ENCODE measurements around the gene MEI1.

Gene MEI1

DNA sequence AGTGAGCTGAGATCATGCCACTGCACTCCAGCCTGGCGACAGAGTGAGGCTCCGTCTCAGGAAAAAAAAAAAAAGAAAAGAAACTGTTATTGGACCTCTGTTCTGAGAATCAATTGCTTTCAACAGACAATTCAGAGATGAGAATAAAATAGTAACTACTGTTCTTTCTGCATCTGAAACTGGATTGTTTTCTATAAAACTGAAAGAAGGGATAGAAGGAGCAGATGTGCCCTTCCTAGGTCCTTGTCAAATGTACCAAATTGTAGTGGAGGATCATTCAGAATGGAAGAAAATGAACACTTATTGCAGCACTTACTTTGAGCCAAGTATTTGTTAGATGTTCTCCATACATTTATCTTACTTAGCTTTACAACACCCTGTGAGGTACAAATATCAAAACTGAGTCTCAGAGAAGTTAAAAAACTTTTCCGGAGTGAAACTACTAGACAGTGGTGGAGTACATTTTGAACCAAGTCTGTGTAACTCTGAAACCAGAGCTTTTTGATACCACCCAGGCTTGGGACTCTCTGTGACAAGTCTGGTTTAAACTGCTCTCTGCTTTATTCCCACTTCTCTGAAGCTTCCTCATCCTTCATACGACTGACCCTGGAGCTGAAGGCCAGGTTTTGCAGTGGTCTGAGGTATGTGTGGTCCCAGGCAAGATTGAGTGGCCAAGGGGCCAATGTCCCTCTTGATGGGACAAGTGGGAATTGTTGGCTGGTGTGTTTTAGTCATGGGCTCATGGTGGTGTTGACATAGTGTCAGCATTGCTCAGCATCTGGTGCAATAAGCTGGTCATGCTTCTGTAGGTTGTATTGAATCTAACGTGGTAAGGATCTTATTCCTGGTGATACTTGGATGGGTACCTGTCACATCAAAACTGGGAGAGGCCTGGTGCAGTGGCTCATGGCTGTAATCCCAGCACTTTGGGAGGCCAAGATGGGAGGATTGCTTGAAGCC, 53.0 kb downstream of the MEI1 start:
- no peak for DNase-seq

DNA sequence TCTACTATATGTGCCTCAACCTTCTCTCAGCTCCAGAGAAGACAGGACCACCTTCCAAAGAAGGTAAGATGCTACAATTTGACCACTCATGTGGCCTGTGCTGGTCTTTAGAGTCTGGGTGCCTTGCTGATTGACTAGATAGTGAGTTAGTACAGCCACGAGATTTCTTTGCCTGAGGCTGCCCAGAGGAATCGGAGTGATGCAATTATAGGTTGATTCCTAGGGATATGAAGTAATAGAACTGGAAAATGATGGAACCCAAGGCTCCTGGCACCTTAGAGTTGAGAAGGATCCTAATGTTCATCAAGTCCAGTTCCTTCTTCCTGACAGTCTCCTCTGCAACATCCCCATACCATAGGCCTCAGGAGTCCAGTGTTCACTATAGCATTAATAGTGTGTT, 54.7 kb downstream of the MEI1 start:
- DNase-seq, result no peak

DNA sequence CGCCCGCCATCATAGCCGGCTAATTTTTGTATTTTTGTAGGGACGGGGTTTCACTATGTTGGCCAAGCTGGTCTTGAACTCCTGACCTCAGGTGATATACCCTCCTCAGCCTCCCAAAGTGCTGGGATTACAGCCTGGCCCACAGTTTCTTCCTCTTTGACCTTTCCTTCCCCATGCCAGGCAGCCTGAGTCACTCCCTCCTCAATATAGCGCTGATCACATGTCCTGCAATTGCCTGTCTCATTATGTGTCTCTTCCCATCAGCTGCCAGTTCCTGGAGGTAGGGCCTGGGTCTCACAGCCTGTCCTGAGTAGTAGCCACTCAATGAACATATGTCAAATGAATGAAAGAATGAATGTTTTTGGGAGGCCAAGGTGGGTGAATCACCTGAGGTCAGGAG, 58.2 kb downstream of the MEI1 start:
- DNase-seq, result no peak

DNA sequence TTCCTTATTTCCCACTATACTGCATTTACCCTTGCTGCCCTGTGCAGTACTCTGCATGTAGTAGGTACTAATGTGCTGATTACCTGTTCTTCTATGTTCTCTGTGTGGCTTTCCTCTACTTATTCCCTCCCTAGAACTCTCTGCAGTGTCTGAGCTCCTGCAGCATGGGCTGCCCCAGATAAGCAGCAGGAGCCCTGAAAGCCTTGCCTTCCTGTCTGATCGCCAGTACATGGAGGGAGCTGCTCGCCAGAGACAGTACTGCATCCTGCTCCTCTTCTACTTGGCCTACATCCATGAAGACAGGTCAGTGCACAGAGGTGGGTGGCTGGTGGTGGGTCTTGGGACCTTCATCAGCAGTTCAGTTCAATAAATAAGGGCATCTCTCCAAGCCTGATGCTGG, 58.9 kb downstream of the MEI1 start:
- DNase-seq, result no peak

DNA sequence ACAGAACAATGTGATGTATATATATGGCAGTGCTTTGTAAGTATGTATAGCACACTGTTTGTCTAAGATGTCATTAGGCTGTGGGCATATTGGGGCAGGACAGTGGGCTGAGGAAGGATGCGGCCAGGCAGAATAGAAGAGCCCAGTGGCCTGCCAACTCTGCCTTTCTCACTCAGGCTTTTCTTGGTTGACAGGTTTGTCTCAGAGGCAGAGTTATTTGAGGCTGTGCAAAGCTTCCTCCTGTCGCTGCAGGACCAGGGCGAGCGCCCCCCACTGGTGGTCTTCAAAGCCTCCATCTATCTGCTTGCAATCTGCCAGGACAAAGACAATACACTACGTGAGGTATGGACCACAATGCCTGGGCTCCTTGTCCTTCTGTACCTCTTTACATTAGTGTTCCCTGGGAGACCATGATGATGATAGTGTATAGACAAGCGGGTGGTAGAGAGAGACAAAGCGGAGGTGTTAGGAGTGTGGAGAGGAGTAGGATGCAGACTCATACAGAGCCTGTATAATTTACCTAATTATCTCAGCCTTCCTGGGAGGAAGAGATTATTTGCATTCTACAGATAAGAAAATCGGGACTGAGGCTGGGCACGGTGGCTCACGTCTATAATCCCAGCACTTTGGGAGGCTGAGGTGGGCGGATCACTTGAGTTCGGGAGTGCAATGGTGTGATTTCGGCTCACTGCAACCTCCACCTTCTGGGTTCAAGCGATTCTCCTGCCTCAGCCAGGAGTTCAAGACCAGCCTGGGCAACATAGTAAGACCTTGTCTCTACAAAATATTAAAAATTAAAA, 63.9 kb downstream of the MEI1 start:
- DNase-seq, result peak; percentile 28 to 45

DNA sequence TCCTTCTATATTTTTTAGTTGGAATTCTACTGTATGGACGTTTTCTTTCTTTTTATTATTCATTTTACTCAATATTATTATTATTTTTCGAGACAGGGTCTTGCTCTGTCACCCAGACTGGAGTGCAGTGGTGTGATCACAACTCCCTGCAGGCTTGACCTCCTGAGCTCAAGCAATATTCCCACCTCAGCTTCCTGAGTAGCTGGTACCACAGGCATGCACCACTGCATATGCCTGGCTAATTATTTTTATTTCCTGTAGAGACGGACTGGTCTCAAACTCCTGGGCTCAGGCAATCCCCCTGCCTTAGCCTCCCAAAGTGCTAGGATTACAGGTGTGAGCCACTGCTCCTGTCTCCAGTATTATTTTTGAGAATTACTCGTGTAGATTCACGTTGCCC, 67.2 kb downstream of the MEI1 start:
- DNase-seq, result no peak

DNA sequence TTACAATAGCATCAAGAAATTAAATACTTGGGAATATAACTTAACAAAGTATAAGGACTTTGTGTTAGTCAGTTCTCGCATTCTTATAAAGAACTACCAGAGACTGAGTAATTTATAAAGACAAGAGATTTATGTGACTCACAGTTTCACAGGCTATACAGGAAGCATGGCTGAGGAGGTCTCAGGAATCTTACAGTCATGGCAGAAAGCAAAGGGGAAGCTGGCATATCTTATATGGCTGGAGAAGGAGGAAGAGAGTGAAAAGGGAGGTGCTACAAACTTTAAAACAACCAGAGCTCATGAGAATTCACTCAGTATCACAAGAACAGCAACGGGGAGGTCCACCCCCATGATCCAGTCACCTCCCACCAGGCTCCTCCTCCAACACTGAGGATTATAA, 69.1 kb downstream of the MEI1 start:
- DNase-seq, result peak; percentile 52

DNA sequence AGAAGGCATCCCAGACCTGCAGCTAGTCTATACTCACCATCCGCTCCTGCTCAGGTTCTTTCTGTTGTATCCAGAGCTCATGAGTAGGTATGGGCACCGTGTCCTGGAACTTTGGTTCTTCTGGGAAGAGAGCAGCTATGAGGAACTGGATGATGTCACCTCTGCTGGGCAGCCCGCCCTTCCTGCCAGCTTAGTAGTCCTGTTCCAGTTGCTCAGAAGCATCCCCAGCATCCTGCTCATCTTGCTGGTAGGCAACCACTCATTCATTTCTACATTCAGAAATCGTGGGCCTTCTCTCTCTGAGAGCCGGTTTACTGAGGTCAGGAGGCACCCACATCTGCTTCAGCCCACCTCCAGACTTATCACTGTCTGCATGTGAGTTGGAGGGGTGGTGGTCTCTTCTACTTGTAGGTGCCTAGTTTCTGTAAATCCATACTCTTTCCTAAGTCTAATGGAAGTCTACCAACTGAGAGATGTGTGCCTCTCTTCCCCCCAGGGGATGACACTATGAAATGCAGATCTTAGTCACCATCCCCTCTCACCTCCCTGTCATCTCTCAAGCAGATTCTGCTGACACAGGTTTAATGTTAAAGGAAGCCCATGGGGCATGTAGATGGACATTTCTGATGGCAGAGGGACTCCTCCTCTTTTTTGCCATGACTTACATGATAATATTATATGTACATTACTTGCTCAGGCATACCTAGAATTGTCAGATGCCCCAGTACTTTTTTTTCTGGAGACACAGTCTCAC, 71.6 kb downstream of the MEI1 start:
- no peak for DNase-seq

DNA sequence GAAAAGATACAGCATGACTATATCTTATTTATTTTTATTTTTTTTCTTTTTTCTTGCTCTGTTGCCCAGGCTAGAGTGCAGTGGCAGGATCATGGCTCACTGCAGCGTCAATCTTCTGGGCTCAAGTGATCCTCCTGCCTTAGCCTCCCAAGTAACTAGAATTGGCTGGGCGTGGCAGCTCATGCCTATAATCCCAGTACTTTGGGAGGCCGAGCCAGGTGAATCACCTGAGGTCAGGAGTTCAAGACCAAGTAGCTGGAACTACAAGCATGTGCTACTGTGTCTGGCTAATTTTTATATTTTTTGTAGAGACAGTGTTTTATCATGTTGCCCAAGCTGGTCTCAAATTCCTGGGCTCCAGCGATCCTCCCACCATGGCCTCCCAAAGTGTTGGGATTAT, 72.9 kb downstream of the MEI1 start:
- DNase-seq, result no peak

DNA sequence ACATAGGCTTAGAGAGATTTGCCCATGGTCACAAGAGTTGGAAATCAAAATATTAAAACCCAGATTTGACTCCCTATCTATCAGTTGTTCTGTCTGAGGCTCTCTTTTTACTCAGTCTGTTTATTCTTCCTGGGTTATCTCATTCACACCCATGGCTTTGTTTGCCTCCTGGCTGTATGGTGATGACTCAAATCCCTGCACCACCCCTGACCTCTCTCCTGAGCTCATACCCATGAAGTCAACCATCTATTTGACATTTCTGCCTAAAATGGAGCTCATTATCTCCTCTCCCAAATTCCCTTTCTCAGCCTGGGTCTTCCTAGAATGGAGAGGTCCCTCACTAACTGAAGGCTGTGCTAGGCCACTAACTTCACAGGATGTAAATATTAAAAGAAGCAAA, 73.3 kb downstream of the MEI1 start:
- DNase-seq, result no peak

DNA sequence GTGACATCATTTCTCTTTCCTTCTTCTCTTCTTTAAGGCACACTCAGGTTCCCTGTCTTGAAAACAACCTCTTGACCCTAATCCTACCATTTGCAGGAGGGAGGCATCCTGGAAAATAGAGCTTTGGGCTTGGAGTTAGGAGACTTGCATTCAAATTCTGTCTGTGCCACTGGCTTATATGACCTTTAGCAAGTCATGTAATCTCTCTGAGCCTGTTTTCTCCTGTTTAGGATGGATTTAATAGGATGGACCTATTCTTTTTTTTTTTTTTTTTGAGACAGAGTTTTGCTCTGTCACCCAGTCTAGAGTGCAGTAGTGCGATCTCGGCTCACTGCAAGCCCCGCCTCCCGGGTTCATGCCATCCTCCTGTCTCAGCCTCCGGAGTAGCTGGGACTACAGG, 76.0 kb downstream of the MEI1 start:
- DNase-seq, result no peak

DNA sequence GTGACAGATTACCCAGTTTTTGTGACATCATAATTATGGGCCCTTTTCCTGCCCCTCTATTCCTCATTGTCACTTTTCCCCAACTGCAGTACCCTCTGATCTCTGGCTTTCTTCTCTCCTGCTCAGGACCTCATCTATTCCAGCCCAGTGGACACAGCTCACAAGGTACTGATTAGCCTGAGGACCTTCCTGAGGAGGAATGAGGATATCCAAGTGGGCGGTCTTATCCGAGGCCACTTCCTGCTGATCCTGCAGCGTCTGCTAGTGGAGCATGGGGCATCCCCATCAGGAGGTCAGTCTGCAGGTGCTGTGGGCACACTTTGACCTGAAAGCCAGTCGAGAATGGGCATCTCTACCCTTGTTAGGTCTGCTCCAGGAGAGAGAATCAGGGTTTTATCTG, 76.7 kb downstream of the MEI1 start:
- DNase-seq, result no peak

DNA sequence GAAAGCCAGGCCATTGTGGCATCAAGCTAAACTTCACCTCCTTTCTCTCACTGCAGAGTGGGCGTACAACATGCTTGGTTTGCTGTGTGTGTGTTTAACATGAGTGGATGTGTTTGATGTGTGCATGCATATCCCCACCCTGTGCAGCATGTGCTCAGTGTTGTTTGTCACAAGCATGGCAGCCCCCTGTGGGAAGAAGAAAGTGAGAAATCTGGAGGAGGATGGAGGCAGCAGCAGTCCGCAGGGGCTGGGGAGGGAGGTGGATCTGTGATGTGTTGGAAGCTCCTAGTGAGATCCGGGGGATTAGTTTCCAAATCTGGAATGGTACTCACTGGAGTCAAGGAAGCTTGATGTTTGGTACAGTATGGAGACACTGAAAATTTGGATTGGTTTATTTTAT, 77.1 kb downstream of the MEI1 start:
- no peak for DNase-seq

DNA sequence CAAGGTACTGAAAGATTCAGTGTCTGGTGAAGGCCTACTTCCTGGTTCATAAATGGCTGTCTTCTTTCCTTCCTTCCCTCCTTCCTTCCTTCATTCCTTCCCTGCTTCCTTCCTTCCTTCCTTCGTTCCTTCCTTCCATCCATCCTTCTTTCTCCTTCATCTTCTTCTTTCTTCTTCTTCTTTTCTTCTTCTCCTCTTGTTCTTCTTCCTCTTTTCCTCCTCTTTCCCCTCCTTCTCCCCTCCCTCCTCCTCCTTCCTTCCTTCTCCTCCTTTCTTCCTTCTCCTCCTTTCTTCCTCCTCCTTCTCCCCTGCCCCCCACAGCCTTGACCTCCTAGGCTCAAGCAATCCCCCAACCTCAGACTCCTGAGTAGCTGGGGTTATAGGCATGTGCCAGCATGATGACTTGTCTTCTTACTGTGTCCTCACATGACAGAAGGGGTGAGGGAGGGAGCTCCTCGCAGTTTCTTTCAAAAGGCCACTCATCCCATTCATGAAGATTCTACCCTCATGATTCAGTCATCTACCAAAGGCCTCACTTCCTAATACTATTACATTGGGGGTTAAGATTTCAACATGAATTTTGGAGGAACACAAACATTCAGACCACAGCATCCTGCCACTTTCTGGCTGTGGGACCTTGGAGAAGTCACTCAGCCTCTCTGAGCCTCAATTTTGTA, 78.6 kb downstream of the MEI1 start:
- DNase-seq, result no peak

DNA sequence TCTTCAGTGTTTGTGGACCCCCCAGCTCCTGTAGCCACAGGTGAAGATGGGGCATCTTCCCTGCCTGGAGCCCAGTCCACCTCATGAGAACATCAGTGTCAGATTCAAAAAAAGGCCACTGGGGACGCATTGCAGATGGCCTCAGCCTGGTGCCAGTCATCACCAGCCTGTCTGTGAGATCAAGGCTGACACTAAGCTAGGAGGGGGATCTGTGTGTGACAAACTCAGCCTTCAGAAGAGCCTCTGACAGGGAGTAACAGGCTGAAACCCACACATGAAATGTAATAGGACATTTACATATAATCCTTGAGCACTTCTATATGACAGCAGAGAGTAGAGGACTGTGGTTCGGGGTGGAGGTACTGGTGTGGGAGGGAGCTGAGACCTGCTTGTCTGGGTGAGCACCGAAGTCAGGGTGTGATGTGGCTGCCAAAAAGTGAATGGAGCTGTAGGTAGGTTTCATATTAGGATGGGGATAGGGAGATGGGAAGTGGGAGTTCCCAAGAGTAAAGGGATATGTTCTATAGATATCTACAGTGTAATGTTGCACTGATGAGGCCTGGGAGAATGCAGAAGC, 80.7 kb downstream of the MEI1 start:
- no peak for DNase-seq

DNA sequence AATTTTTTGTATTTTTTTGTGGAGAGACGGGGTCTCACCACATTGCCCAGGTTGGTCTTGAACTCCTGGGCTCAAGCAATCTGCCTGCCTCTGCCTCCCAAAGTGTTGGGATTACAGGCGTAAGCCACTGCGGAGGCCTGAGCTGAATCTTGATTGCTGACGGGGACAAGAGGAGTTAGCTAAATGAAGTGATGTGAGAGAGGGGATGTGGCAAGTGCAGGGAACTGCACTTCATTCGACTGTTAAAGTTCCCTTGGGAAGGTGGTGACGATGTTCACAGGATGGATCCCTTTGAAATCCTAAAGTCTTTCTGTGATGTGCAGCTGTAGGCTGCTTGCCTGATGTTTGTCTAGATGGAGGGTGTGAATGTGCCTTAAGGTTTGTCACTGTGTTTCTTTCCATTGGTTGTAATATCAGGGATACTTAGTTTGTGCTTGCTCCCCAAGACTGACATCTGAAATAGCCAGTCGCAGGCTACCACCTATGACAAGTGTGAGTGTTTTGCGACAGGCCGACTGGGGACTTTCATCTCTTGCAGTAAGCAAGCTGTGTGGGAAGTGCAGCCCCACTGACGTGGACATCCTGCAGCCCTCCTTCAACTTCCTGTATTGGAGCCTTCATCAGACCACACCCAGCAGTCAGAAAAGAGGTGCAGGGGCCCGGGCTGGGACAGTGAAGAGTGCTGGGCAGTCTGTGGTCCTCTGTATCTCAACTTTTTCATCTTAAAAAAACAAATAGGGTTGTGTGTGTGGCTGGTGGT, 81.6 kb downstream of the MEI1 start:
- peak; percentile 68 to 71 for DNase-seq

DNA sequence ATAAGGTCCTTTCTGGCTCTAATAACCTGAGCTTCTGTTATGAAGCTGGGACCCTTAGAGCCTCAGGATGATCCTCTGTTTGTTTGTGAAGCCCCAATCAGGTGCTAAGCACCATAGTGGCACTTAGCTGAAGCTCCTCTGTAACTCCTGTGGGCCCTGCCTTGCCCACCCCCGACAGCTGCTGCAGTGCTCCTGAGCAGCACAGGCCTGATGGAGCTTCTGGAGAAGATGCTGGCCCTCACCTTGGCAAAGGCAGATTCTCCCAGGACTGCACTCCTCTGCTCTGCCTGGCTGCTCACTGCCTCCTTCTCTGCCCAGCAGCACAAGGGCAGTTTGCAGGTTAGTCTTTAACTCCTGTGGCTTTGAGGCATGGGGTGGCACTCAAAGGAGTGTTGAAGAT, 82.2 kb downstream of the MEI1 start:
- no peak for DNase-seq

DNA sequence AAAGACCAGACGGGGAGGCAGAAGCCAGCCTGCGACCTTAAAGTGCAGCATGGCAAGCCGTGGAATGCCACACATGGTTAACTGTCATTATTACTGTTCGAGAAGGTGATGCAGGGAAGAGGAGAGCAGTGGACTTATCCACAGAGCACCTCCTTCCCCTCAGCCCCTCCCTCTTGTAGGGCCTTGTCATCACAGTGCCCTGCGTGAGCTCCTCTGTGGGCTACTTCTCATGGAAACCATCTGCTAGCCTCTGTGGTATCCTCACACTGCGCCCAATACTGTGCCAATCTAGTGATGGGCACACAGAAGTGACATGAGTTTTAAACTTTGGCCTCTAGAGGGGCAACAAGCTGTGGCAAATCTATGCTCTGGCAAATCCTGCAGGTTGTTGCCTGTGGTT, 83.0 kb downstream of the MEI1 start:
- no peak for DNase-seq

DNA sequence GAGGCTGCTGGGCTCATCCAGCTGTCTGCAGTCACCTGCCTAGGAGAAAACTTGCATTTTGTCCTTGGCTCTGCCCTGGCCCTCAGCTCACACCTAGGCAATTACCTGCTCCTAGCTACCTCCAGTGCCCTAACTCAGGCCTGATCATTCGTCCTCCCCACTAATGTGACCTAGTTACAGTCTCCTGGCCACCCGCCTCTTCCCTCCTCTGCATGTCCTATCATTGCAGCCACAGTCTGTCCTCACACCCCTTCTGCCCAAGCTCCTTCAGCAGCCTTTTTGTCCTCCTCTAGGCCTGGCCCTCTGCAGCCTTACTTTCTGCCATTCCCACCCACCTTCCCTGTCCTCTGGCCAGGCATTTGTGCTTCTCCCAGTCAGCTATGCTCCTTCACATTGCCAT, 83.4 kb downstream of the MEI1 start:
- DNase-seq, result no peak

DNA sequence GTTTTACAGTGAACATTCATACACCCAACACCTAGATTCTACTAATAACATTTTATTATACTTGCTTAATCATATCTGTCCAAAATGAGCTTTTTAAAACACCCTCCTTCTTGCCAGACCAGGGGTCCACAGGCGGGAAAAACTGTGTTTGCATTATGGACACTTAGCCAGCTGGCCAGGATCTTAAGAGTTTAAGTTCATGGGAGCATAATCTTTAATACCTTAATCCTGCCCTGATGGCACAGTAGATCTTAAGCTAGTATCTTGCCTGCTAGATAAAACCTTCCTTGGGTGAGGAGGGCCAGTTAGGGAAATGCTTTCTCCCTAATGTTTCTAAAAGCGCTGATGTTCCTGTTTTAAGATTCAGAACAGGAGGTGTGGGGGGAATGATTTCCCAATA, 88.0 kb downstream of the MEI1 start:
- DNase-seq, result no peak

DNA sequence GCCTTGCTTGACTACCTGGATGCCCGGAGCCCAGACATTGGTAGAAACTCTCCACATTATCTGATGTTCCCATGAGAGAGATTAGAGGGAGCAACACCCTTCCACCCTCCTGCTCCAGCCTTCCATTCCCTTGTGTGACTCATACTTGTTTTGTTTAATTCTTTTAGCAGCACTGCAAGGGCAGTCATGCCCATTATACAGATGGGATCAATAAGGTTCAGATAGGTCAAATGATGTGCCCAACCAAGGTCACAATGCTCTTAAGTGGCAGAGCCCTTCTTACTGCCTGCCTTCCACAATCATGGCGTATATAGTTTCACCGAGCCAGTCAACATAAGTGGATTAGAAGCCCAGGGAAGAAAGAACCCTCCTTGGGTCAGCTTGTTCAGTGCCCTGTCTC, 94.6 kb downstream of the MEI1 start:
- no peak for DNase-seq

DNA sequence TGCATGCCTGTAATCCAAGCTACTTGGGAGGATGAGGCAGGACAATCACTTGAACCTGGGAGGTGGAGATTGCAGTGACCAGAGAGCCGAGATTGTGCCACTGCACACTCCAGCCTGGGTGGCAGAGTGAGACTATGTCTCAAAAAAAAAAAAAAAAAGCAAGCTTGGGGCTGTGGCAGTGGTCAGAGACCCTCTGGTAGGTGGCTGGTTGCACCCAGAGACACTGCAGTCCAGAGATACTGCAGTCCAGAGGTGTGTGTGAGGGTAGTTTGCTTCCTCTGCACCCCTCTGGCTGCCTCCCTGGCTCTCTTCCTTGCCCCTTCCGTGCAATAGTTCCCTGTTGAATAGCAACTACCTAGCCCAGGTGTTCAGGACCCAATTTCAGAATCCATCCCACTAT, 99.4 kb downstream of the MEI1 start:
- no peak for DNase-seq
